H1 (cell line): ENCODE data around the gene CORO7. TPM values are rescaled to one million over a fixed set of nuclear protein-coding genes. Genes with fewer than 3 reads are reported as not detected.

ENCODE experiments used
- BRCA1 ChIP-seq: IDR thresholded peaks from 2 replicates; pipeline ENCODE4 v1.6.1; 2012; ENCODE audit warnings: low read depth, low read length, improper control_type of control experiment
- CREB1 ChIP-seq: IDR thresholded peaks from 2 replicates; pipeline ENCODE4 v1.6.1; 2012; ENCODE audit warnings: inconsistent platforms
- CTBP2 ChIP-seq: IDR thresholded peaks from 2 replicates; pipeline ENCODE4 v1.7.0; 2011; ENCODE audit warnings: borderline replicate concordance, mild to moderate bottlenecking, moderate library complexity, mixed read lengths, low read length; ENCODE audit not compliant: insufficient read depth, insufficient read length
- HDAC2 ChIP-seq, 2 experiments: fragments of 300-600 bp in 1 of 2; sonication (generic) in 1 of 2; IDR thresholded peaks; 2 replicates each; pipeline ENCODE4 v1.6.1; 2011 to 2012; ENCODE audit warnings: low read depth in 2 of 2, low read length in 2 of 2, mild to moderate bottlenecking in 2 of 2, moderate library complexity in 2 of 2, borderline replicate concordance in 1 of 2, inconsistent platforms in 1 of 2
- KDM5A ChIP-seq: fragments of 200-600 bp; IDR thresholded peaks from 2 replicates; pipeline ENCODE4 v1.7.1; 2012; ENCODE audit warnings: mild to moderate bottlenecking, low read length, inconsistent platforms, mixed read lengths
- SRF ChIP-seq: IDR thresholded peaks from 2 replicates; pipeline ENCODE4 v1.6.1; 2011; ENCODE audit warnings: mild to moderate bottlenecking, low read depth, low read length, moderate library complexity
- polyA plus RNA-seq, 7 experiments: library from polyadenylated mRNA; depleted of rRNA in 3 of 7; stranded (reverse) in 5 of 7; unstranded in 2 of 7; fragments of >200 nt in 5 of 7; fragments of 200-250 nt in 2 of 7; gene quantifications; 1 replicate in 5 of 7; 2 replicates in 1 of 7; 4 replicates in 1 of 7; pipeline versions ENCODE4 v1.2.1 to v1.2.3, GENCODE V29; 2011 to 2013; ENCODE audit warnings: missing spikeins in 2 of 7, mixed read lengths in 2 of 7
- total RNA-seq: library from RNA; stranded (reverse); fragmentation: NEBNext Ultra II Directional; extraction: Animal tissue kit (Norgen Biotek cat#: 25700); gene quantifications from 2 replicates; pipeline ENCODE4 v1.2.1, GENCODE V29; 2021

The CORO7 gene
- total and polyA plus RNA-seq, 2 of the 8 experiments (the other 6 are each of a cell fraction or from before 2014, with no cell fraction given): 25.2 to 29.8 TPM

DNA sequence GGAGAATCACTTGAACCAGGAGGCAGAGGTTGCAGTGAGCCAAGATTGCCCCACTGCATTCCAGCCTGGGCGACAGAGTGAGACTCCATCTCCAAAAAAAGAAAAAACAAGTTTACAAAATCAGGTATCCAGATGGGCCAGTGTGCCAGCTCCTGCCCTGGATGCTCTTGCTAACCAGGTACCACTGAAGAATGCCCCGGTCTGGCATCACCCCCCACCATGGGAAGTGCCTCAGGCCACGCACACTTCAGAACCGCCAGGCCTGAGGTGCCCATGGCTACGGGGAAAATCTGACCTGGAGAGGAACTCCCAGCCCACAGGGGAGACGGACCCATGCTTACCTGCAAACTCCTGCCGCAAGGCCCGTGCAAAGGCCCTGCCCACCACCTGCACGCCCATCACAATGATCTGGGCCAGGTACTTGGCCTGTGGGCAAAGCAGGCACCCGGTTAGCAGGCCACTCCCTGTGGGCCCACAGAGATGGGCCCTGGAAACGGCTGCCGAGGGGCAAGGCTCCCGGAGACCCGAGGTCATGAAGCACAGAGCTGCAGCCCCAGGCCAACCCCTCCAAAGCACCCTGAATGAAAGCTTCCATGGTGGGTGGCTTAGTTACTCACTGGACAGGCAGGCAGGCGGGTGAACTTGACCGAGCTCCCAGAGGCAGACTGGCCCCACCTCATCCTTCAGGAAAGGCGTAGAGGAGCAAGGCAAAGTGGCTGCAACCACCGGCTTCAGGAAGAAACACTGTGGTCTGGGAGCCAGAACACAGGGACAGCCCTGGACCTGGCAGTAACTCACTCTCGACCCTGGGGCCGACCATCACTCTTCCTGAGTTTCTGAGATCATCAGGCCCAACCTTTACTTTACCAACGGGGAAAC, 73.3 kb downstream of the CORO7 start (continued):
- no peak for TF ChIP-seq CTBP2
- TF ChIP-seq CREB1: no peak
- no peak for TF ChIP-seq BRCA1
- no peak for TF ChIP-seq HDAC2 (IDR thresholded peaks at IDR 0.05; ENCODE audit: borderline replicate concordance in 1 of 2, low read depth in 2 of 2, low read length in 2 of 2)
- TF ChIP-seq KDM5A: no peak
- TF ChIP-seq SRF: no peak
